ENCODE results near the gene ECM1. TPM values are rescaled to one million over a fixed set of nuclear protein-coding genes. Genes with fewer than 3 reads are reported as not detected.
A peak's percentile ranks its signal among the peaks of the same experiment; 100 is the strongest.

ECM1 gene
- total and polyA plus RNA-seq, 2 donors (not counting 3 experiments of a cell fraction or from before 2014, with no cell fraction given), result 7.2 to 16.6 TPM

DNA sequence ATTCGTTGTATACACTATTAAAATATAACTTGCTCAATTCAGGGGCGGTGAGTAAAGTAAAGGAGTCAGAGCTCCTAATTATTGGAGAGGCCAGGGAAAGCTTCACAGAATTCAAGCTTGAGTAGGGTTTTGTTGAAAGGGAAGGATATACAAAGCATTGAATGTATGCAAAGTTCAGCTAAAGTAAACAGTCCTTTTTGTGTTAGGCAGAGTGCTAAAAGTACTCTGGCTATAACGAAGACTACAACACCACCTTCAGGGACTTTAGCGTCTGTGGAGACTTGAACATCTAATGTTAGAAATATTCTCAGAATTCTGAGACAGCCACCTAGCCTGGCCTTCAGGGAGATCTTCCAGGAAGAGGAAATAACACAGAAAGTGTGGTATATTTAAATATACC lies 8.7 kb downstream of the ECM1 start:
- no peaks in the 10 kb centered on the region for H3K27me3 ChIP-seq (ENCODE audit: control insufficient read depth in 2 of 2, insufficient read depth in 2 of 2, low read length in 2 of 2)
- no TSS peak for BruUV-seq (replicated peaks)
- peaks cover 6% of the 10 kb centered on the region for H3K4me1 ChIP-seq (ENCODE audit: control insufficient read depth, extremely low read depth, insufficient read depth, low read length)
- ChIA-PET CTCF (interaction anchor here (1.2 to 3.1 kb wide), 10 partner anchors 9 to 296 kb away, joined by 3 to 24 read pairs (median 6); partner anchors contain the start of genes ECM1 and TARS2), POLR2A (interaction anchor here (1.0 to 1.4 kb wide), 2 partner anchors 9 to 55 kb away, joined by 3 to 4 read pairs; partner anchors contain the start of gene ECM1)
- H3K36me3 ChIP-seq (ENCODE audit: control insufficient read depth in 2 of 2, extremely low read depth in 1 of 2, insufficient read depth in 2 of 2, low read length in 2 of 2), result no peaks in the 10 kb centered on the region
- peak overlapping the region; percentile 94 for H2AFZ ChIP-seq (ENCODE audit: low read depth, low read length)
- no peak overlapping the region for H3K27ac ChIP-seq (ENCODE audit: insufficient read depth, low read depth, low read length)
- dilution Hi-C loops (cut with MboI; ENCODE audit: extremely low pct_ligation_motif_present, low sequenced_read_pairs) (no loop called here), intact Hi-C loops (cut with micrococcal nuclease) (loop anchor here (5.0 kb wide), 2 partner anchors 54 to 149 kb away; no protein-coding TSS in a partner anchor)
- H3K9ac ChIP-seq (replicated peaks; ENCODE audit: extremely low read depth, insufficient read depth, low read length), result peak overlapping the region; percentile 35
- H4K20me1 ChIP-seq (replicated peaks; ENCODE audit: control insufficient read depth, extremely low read depth, insufficient read depth, low read length), result no peaks in the 10 kb centered on the region
- TF ChIP-seq, protein P1, sequence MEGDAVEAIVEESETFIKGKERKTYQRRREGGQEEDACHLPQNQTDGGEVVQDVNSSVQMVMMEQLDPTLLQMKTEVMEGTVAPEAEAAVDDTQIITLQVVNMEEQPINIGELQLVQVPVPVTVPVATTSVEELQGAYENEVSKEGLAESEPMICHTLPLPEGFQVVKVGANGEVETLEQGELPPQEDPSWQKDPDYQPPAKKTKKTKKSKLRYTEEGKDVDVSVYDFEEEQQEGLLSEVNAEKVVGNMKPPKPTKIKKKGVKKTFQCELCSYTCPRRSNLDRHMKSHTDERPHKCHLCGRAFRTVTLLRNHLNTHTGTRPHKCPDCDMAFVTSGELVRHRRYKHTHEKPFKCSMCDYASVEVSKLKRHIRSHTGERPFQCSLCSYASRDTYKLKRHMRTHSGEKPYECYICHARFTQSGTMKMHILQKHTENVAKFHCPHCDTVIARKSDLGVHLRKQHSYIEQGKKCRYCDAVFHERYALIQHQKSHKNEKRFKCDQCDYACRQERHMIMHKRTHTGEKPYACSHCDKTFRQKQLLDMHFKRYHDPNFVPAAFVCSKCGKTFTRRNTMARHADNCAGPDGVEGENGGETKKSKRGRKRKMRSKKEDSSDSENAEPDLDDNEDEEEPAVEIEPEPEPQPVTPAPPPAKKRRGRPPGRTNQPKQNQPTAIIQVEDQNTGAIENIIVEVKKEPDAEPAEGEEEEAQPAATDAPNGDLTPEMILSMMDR (IDR thresholded peaks at IDR 0.05; ENCODE audit: extremely low read depth in 1 of 2, insufficient read depth in 1 of 2, low read depth in 1 of 2, low read length in 2 of 2), result no peak
- TF ChIP-seq FOS (IDR thresholded peaks at IDR 0.05; ENCODE audit: borderline replicate concordance, insufficient read depth, low read length) (no peak), GATA2 (IDR thresholded peaks at IDR 0.05; ENCODE audit: insufficient read depth, insufficient read length, low read depth, low read length) (no peak), POLR2AphosphoS5 (IDR thresholded peaks at IDR 0.05; ENCODE audit: insufficient read depth, low read depth, low read length) (no peak), POLR2A (IDR thresholded peaks at IDR 0.05; ENCODE audit: low read depth, low read length) (no peak), MYC (IDR thresholded peaks at IDR 0.05; ENCODE audit: low read depth, low read length) (no peak), JUN (IDR thresholded peaks at IDR 0.05; ENCODE audit: borderline replicate concordance, insufficient read depth, insufficient read length, low read depth) (no peak), EZH2 (IDR thresholded peaks at IDR 0.05; ENCODE audit: borderline replicate concordance, low read depth, low read length, severe bottlenecking) (no peak)
- TF ChIP-seq, protein P2, sequence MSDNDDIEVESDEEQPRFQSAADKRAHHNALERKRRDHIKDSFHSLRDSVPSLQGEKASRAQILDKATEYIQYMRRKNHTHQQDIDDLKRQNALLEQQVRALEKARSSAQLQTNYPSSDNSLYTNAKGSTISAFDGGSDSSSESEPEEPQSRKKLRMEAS (IDR thresholded peaks at IDR 0.05; ENCODE audit: insufficient read depth, insufficient read length), result no peak
- peak; percentile 31 for DNase-seq (ENCODE audit: low read depth, low spot score)
- FAIRE-seq, result no peak
- H3K9me1 ChIP-seq (replicated peaks; ENCODE audit: control insufficient read depth, extremely low read depth, insufficient read depth, low read length), result no peaks in the 10 kb centered on the region
- no peaks in the 10 kb centered on the region for H3K79me2 ChIP-seq (ENCODE audit: control insufficient read depth, insufficient read depth, low read length)
- H3K9me3 ChIP-seq (replicated peaks; ENCODE audit: control insufficient read depth, insufficient read depth, low read length), result no peaks in the 10 kb centered on the region
- H3K4me3 ChIP-seq (replicated peaks in 1 of 3; ENCODE audit: insufficient read depth in 1 of 3, low read depth in 1 of 3, low read length in 3 of 3), result peak overlapping the region in 1 of 3 experiments; percentile 56
- peak overlapping the region; percentile 92 for H3K4me2 ChIP-seq (ENCODE audit: insufficient read depth, low read length)
